GM18520 (cell line): ENCODE measurements around the gene CHAF1A.

Source experiments
- ATAC-seq: cut with Tn5 transposase; IDR thresholded peaks from one replicate; pipeline ENCODE4 v1.9.1; 2021; ENCODE audit not compliant: unreplicated experiment

The CHAF1A gene

GRCh38 chr19:4454747-4455718 lies 52.6 kb downstream of the CHAF1A start:
- ATAC-seq, result no peak

GRCh38 chr19:4455719-4456475 lies 53.5 kb downstream of the CHAF1A start:
- no peak for ATAC-seq

- ATAC-seq, result no peak
These were observed 54.0 kb downstream of the CHAF1A start for GRCh38 chr19:4456476-4456842.

GRCh38 chr19:4456843-4457653 lies 54.6 kb downstream of the CHAF1A start:
- ATAC-seq, result no peak

GRCh38 chr19:4457654-4458395 lies 55.4 kb downstream of the CHAF1A start, which contains the start of gene UBXN6:
Gene UBXN6 (minus strand): TSS chr19:4457794. CDS start chr19:4457697, 97 bp downstream.
- peak; percentile 94 for ATAC-seq

GRCh38 chr19:4464815-4465581 lies 62.6 kb downstream of the CHAF1A start:
- ATAC-seq, result no peak

- no peak for ATAC-seq
These were observed 65.4 kb downstream of the CHAF1A start for GRCh38 chr19:4467835-4468234.

GRCh38 chr19:4471403-4472173 lies 69.1 kb downstream of the CHAF1A start:
- peak; percentile 84 for ATAC-seq

GRCh38 chr19:4472174-4472974 lies 69.9 kb downstream of the CHAF1A start, which contains the start of gene HDGFL2:
Gene HDGFL2 (plus strand): TSS chr19:4472297. CDS start chr19:4472351, 54 bp downstream.
- no peak for ATAC-seq

- ATAC-seq, result no peak
These were observed 70.7 kb downstream of the CHAF1A start for GRCh38 chr19:4473011-4473762.

GRCh38 chr19:4473763-4474513 lies 71.5 kb downstream of the CHAF1A start:
- ATAC-seq, result no peak

- no peak for ATAC-seq
These were observed 72.1 kb downstream of the CHAF1A start for GRCh38 chr19:4474514-4475022.

- no peak for ATAC-seq
These were observed 74.8 kb downstream of the CHAF1A start for GRCh38 chr19:4477034-4477801.

GRCh38 chr19:4482721-4483364 lies 80.4 kb downstream of the CHAF1A start:
- no peak for ATAC-seq

- no peak for ATAC-seq
These were observed 80.9 kb downstream of the CHAF1A start for GRCh38 chr19:4483385-4483784.
